Breast epithelium (tissue), 4 donors: ENCODE data around the gene INHBE. TPM values are rescaled to one million over a fixed set of nuclear protein-coding genes. Genes with fewer than 3 reads are reported as not detected.
"Not testable (repeated sequence)": the region's sequence is repeated elsewhere in the genome, so short reads cannot be mapped to it uniquely, and the experiment has no call there.

Source experiments
- DNase-seq, 2 donors: peaks; one replicate each; pipeline ENCODE4 v3.0.0-alpha.2; 2019; ENCODE audit warnings: low spot score in 2 of 2
- H3K27ac ChIP-seq, 2 donors: fragments of 200-600 bp; sonication (generic) in 1 of 2; one replicate each; pipeline ENCODE4 v1.5.1; 2016 to 2019; ENCODE audit warnings: mild to moderate bottlenecking in 1 of 2
- H3K27me3 ChIP-seq, 2 donors: fragments of 200-600 bp; sonication (generic) in 1 of 2; one replicate each; pipeline versions ENCODE4 v1.5.1 to v1.6.0; 2017 to 2019; ENCODE audit warnings: control low read depth in 1 of 2, mild to moderate bottlenecking in 1 of 2
- H3K36me3 ChIP-seq: fragments of 200-600 bp; one replicate; pipeline ENCODE4 v1.5.1; 2019
- H3K4me1 ChIP-seq, 2 donors: fragments of 200-600 bp; sonication (generic); one replicate each; pipeline ENCODE4 v1.5.1; 2016 to 2019; ENCODE audit warnings: control low read depth in 1 of 2
- H3K4me3 ChIP-seq, 3 donors: fragments of 200-600 bp; sonication (generic); 1 replicate in 2 of 3; 2 replicates in 1 of 3; pipeline ENCODE4 v1.5.1; 2016 to 2019; ENCODE audit warnings: mild to moderate bottlenecking in 3 of 3, moderate library complexity in 2 of 3
- H3K9me3 ChIP-seq, 2 donors: fragments of 200-600 bp; sonication (generic) in 1 of 2; one replicate each; pipeline ENCODE4 v1.5.1; 2016 to 2019; ENCODE audit warnings: control low read depth in 1 of 2
- CTCF ChIP-seq, 3 donors: fragments of 450-650 bp; IDR thresholded peaks; one replicate each; pipeline ENCODE4 v1.5.1; 2016 to 2017; ENCODE audit warnings: antibody characterized with exemption in 3 of 3, mild to moderate bottlenecking in 3 of 3, moderate library complexity in 3 of 3
- POLR2A ChIP-seq: fragments of 450-650 bp; IDR thresholded peaks from one replicate; pipeline ENCODE4 v1.6.1; 2016; ENCODE audit warnings: antibody characterized with exemption, mild to moderate bottlenecking, moderate library complexity
- POLR2AphosphoS5 ChIP-seq, 3 donors: sonication (generic); formaldehyde crosslinking; IDR thresholded peaks; one replicate each; pipeline ENCODE4 v1.6.1; 2017; ENCODE audit warnings: antibody characterized with exemption in 3 of 3
- intact Hi-C: fragments of 100-400 bp; cut with DNase I; formaldehyde crosslinking; loops from one replicate; pipeline ENCODE4 v1.15.1; 2023; ENCODE audit warnings: low total_unique reads
- total RNA-seq, 3 donors: library from RNA; depleted of rRNA; stranded (reverse); fragments of >200 nt; gene quantifications; one replicate each; pipeline ENCODE4 v1.1.0, GENCODE V29; 2016

INHBE gene
- total RNA-seq, 3 donors from 2014 or later, result not detected

GRCh38 chr12:57441846-57442427 is 13.2 kb upstream of the INHBE start:
- Histone ChIP-seq H3K27ac (no peak overlapping the region), H3K4me3 (no peak overlapping the region), H3K27me3 (no peaks in the 10 kb centered on the region), H3K36me3 (no peaks in the 10 kb centered on the region), H3K9me3 (no peaks in the 10 kb centered on the region), H3K4me1 (no peaks in the 10 kb centered on the region)
- DNase-seq, result no peak
- no peak for TF ChIP-seq CTCF (IDR thresholded peaks at IDR 0.05)
- TF ChIP-seq POLR2AphosphoS5 (IDR thresholded peaks at IDR 0.05), result no peak
- no peak for TF ChIP-seq POLR2A
- intact Hi-C loops, result no loop called here

GRCh38 chr12:57444337-57444736 is 10.8 kb upstream of the INHBE start:
- peak in 1 of 2 donors; percentile 2 for DNase-seq
- H3K4me1 ChIP-seq, H3K9me3 ChIP-seq, intact Hi-C loops, H3K36me3 ChIP-seq, H3K4me3 ChIP-seq, H3K27me3 ChIP-seq, H3K27ac ChIP-seq: not testable (repeated sequence)

- no peaks in the 10 kb centered on the region for H3K36me3 ChIP-seq
- intact Hi-C loops, result no loop called here
- H3K9me3 ChIP-seq, result no peaks in the 10 kb centered on the region
These were observed 10.4 kb upstream of the INHBE start for GRCh38 chr12:57444744-57445143.

GRCh38 chr12:57446292-57446960 is 8.7 kb upstream of the INHBE start:
- intact Hi-C loops, result no loop called here
- no peaks in the 10 kb centered on the region for H3K36me3 ChIP-seq
- DNase-seq, result no peak
- H3K9me3 ChIP-seq, result no peaks in the 10 kb centered on the region
- no peak overlapping the region for H3K4me3 ChIP-seq
- H3K4me1 ChIP-seq, result no peaks in the 10 kb centered on the region
- TF ChIP-seq CTCF (IDR thresholded peaks at IDR 0.05) (no peak), POLR2AphosphoS5 (IDR thresholded peaks at IDR 0.05) (no peak), POLR2A (no peak)
- H3K27me3 ChIP-seq, result no peaks in the 10 kb centered on the region
- no peak overlapping the region for H3K27ac ChIP-seq

More at GRCh38 chr12:57444744-57445143, 10.4 kb upstream of the INHBE start:
- Histone ChIP-seq H3K27ac (no peak overlapping the region), H3K27me3 (no peaks in the 10 kb centered on the region), H3K4me1 (no peaks in the 10 kb centered on the region), H3K4me3 (no peak overlapping the region)
- peak in 1 of 2 donors; percentile 14 for DNase-seq
- TF ChIP-seq CTCF (IDR thresholded peaks at IDR 0.05), result no peak
- no peak for TF ChIP-seq POLR2AphosphoS5 (IDR thresholded peaks at IDR 0.05)

GRCh38 chr12:57448669-57449068 is 6.4 kb upstream of the INHBE start:
- Histone ChIP-seq H3K4me3 (no peak overlapping the region), H3K9me3 (no peaks in the 10 kb centered on the region), H3K36me3 (no peaks in the 10 kb centered on the region), H3K27ac (no peak overlapping the region), H3K4me1 (no peaks in the 10 kb centered on the region), H3K27me3 (no peaks in the 10 kb centered on the region)
- DNase-seq, result no peak
- intact Hi-C loops, result no loop called here
- TF ChIP-seq CTCF (IDR thresholded peaks at IDR 0.05), result no peak
- no peak for TF ChIP-seq POLR2AphosphoS5 (IDR thresholded peaks at IDR 0.05)
- no peak for TF ChIP-seq POLR2A
